PC-3 (cell line): ENCODE measurements around the gene SMIM36.
"Not testable (repeated sequence)": the region's sequence is repeated elsewhere in the genome, so short reads cannot be mapped to it uniquely, and the experiment has no call there.

Experiments used
- CTCF ChIP-seq: fragments of 300-600 bp; sonication (generic); conservative IDR thresholded peaks from 2 replicates; pipeline ENCODE4 v1.5.1; 2017; ENCODE audit warnings: antibody characterized with exemption, low read depth, mild to moderate bottlenecking, low read length
- EZH2phosphoT487 ChIP-seq: fragments of 300-600 bp; sonication (generic); IDR thresholded peaks from 2 replicates; pipeline ENCODE4 v1.6.1; 2018; ENCODE audit warnings: mild to moderate bottlenecking, antibody characterized with exemption, low read length, borderline replicate concordance

GRCh38 chr17:55465771-55466170 is 45.5 kb downstream of the SMIM36 start:
- TF ChIP-seq CTCF, EZH2phosphoT487: not testable (repeated sequence)
